Fibroblast of mammary gland (primary cell): ENCODE results near the gene SUGCT.
"Not testable (repeated sequence)": the region's sequence is repeated elsewhere in the genome, so short reads cannot be mapped to it uniquely, and the experiment has no call there.

Source experiments
- DNase-seq: peaks from one replicate; pipeline ENCODE4 v3.0.0-alpha.2; 2010; ENCODE audit warnings: low read depth
- H3K4me3 ChIP-seq: 2 replicates; pipeline ENCODE4 v1.5.1; 2011; ENCODE audit warnings: low read depth, mild to moderate bottlenecking, low read length, moderate library complexity; ENCODE audit not compliant: control insufficient read depth
- TF ChIP-seq, protein P1 (sequence below): conservative IDR thresholded peaks from 2 replicates; pipeline ENCODE4 v1.5.1; 2011; ENCODE audit warnings: low read depth, low read length, inconsistent platforms; ENCODE audit not compliant: control insufficient read depth, insufficient read depth

SUGCT gene

DNA sequence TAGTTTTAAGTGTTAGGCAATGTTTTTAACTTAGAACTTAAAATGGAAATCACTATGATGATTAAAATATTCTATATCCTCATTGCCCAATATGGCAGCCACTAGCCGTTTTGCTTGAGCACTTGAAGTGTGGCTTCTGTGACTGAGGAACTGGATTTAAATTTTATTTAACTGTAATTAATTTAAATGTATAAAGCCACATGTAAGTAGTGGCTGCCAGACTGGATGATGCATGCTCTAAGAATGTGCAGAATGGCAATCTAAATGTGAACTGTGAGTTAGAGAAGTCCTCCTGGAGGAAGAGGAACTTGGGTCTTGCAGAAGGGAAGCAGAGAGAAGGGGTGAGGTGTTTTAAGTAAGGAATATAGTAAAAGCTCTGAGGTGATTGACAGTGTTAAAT, 451.4 kb downstream of the SUGCT start:
- TF ChIP-seq, protein P1, sequence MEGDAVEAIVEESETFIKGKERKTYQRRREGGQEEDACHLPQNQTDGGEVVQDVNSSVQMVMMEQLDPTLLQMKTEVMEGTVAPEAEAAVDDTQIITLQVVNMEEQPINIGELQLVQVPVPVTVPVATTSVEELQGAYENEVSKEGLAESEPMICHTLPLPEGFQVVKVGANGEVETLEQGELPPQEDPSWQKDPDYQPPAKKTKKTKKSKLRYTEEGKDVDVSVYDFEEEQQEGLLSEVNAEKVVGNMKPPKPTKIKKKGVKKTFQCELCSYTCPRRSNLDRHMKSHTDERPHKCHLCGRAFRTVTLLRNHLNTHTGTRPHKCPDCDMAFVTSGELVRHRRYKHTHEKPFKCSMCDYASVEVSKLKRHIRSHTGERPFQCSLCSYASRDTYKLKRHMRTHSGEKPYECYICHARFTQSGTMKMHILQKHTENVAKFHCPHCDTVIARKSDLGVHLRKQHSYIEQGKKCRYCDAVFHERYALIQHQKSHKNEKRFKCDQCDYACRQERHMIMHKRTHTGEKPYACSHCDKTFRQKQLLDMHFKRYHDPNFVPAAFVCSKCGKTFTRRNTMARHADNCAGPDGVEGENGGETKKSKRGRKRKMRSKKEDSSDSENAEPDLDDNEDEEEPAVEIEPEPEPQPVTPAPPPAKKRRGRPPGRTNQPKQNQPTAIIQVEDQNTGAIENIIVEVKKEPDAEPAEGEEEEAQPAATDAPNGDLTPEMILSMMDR: no peak
- DNase-seq: peak; percentile 66
- H3K4me3 ChIP-seq: no peak overlapping the region

DNA sequence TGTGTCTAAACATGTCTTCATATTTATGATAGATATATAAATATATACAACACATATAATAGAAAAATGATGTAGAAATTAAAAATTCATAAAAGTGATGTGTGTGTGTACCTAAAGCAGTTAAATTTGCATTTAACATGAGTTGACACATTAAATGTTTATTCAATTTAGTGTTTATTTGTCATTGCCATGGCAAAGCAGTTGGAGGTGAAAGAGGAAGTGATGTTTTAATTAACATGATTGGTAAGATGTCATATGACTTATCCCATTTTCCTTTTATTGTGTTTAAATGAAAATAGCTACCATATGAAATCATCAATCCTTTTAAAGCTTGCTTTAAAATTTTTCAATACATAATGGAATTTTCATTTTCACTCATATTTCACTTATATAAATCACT, 452.6 kb downstream of the SUGCT start:
- H3K4me3 ChIP-seq: no peak overlapping the region
- no peak for DNase-seq
- TF ChIP-seq, protein P1: no peak

DNA sequence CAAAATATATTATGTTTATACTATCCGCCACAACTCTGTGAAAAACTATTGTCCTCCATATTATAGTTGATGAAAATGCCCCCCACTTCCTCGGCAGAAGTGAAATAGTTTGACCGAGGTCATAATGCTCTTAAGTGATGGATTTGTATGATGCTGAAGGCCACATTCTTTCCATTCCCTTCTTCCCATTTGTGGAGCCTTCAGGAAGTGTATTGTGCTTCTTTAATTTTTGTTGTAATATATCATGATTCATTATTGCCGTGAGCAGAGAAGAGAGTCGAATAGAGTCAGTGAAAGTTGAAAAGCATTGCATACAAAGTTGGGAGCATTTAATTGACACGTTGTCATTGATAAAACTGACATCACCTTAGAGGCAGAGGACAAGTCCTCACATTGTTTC, 460.3 kb downstream of the SUGCT start:
- no peak for DNase-seq
- H3K4me3 ChIP-seq: no peak overlapping the region
- TF ChIP-seq, protein P1: no peak

DNA sequence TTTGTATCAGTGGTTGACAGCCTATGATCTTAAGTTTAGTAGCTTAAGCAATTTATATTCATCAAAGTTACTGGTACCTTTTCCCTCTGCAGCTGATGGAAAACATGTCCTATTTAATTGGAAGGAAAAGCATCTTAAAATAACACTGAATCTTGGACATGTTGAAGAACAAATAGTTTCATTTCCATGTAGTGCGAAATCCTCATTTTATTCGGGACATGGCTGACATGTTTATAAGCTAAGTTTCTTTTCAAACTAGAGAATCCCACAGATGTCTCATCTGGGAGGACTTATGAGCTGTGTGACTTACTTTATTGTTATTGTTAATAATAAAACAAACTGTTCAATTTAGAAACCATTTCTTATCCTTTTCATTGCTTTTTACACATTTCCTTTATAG, 461.0 kb downstream of the SUGCT start:
- TF ChIP-seq, protein P1: no peak
- H3K4me3 ChIP-seq: no peak overlapping the region
- DNase-seq: no peak

DNA sequence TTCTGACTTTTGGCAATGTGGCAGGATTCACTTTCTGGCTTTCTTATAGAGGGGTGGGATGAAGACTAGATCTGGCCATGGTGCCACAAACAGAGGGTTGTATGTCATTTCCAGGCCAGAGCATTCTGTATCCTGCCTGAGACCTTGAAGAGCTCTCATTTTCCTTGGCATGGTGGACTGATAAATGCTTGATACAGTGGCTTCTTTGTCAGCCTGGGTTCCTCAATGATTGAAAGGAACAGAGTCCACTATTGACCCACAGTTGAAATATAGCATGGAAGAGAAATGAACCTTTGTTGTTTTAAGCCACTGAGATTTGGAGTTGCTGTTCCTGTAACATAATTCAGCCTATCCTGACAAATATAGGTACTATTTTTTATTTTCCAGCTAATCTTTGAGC, 462.7 kb downstream of the SUGCT start:
- TF ChIP-seq, protein P1: no peak
- no peak for DNase-seq
- H3K4me3 ChIP-seq: no peak overlapping the region

DNA sequence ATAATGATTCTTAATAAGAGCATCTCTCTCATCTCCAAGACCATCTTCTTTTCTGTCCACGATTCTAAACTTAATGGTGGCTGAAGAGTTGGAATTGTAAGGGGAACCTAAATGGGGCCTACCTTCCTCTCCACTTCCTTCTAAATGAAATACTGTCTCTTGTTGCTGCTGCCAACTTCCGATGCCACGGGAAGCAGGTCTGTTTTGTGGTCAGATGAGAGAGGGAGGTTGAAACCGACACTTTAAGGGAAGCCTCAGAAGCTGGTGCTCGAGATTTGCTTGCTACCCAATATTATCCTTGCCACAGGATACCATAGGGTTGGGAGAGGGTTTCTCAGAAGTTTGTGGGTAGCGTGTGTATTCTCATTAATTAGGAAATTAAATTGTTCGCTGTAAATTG, 464.1 kb downstream of the SUGCT start:
- TF ChIP-seq, protein P1: no peak
- DNase-seq: no peak
- no peak overlapping the region for H3K4me3 ChIP-seq

DNA sequence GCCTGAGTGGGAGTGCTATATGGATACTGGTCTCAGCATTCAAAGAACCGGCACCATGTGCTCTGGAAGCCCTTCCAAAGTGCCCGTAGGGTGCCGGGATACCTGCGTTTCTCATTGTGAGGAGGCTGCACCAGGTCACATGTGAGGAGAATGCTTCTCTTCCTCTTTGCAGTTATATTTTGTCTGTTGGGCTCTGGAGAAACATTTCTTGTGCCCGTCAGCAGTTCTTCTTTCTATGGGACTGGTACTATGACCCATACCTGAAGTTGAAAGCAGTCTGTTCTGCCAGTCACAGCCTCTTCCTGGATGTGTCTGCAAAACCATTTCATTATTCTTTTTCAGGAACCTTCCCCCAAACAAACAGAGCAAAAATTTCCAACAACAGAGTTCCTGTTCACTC, 465.0 kb downstream of the SUGCT start:
- TF ChIP-seq, protein P1: no peak
- no peak overlapping the region for H3K4me3 ChIP-seq
- DNase-seq: no peak

DNA sequence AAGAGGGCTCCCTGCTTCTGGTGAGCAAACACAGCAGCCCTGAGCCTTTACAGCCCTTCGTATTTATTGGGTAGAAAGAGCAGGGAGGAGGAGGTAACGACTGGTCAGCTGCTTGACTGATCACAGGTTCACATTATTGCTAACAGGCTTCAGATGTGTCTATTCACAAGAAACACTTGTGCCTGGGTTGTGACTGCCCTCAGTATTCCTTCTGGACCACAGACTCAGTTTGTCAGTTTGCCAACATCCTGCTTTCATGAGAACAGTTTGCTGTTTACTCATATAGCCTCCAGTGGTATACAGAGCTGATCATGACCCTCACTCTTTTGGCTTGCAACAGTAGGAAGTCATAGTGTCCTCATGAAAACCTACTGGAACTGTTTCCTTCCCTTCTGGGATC, 467.5 kb downstream of the SUGCT start:
- DNase-seq, H3K4me3 ChIP-seq: not testable (repeated sequence)
